T-helper 17 cell (primary cell): Measurements from ENCODE around the gene LRRC61. TPM values are rescaled to one million over a fixed set of nuclear protein-coding genes. Genes with fewer than 3 reads are reported as not detected.

Source experiments
- ATAC-seq: fragments of 150-1000 bp; cut with Tn5 transposase; 2 replicates; pipeline ENCODE4 v1.10.0; 2021; ENCODE audit warnings: mild to moderate bottlenecking, moderate library complexity
- DNase-seq, 3 donors: peaks; one replicate each; pipeline versions ENCODE4 v3.0.0 to v3.0.0-alpha.2; 2020 to 2021
- H3K9me3 ChIP-seq: one replicate; pipeline ENCODE4 v1.7.0; 2013; ENCODE audit warnings: low read length, mild to moderate bottlenecking; ENCODE audit not compliant: control insufficient read depth, poor library complexity, severe bottlenecking
- H3K27ac Mint-ChIP-seq: one replicate; pipeline ENCODE4 v1.8.0; 2022; ENCODE audit warnings: mild to moderate bottlenecking, moderate library complexity, mixed read lengths
- H3K27me3 Mint-ChIP-seq: one replicate; pipeline ENCODE4 v1.8.0; 2022; ENCODE audit warnings: mixed read lengths
- H3K36me3 Mint-ChIP-seq: one replicate; pipeline ENCODE4 v1.8.0; 2022; ENCODE audit warnings: low read depth, mixed read lengths
- H3K4me1 Mint-ChIP-seq: one replicate; pipeline ENCODE4 v1.8.0; 2022; ENCODE audit warnings: mild to moderate bottlenecking, mixed read lengths
- H3K4me3 Mint-ChIP-seq: one replicate; pipeline ENCODE4 v1.8.0; 2022; ENCODE audit warnings: mild to moderate bottlenecking, moderate library complexity, mixed read lengths
- total RNA-seq, 4 donors: library from RNA in 2 of 4; stranded (reverse) in 2 of 4; gene quantifications; one replicate each; pipeline ENCODE4 v1.2.3 and lab custom pipeline; 2022 to 2026

Gene LRRC61
- total RNA-seq, 2 donors from 2014 or later = 6.4 to 6.9 TPM

DNA sequence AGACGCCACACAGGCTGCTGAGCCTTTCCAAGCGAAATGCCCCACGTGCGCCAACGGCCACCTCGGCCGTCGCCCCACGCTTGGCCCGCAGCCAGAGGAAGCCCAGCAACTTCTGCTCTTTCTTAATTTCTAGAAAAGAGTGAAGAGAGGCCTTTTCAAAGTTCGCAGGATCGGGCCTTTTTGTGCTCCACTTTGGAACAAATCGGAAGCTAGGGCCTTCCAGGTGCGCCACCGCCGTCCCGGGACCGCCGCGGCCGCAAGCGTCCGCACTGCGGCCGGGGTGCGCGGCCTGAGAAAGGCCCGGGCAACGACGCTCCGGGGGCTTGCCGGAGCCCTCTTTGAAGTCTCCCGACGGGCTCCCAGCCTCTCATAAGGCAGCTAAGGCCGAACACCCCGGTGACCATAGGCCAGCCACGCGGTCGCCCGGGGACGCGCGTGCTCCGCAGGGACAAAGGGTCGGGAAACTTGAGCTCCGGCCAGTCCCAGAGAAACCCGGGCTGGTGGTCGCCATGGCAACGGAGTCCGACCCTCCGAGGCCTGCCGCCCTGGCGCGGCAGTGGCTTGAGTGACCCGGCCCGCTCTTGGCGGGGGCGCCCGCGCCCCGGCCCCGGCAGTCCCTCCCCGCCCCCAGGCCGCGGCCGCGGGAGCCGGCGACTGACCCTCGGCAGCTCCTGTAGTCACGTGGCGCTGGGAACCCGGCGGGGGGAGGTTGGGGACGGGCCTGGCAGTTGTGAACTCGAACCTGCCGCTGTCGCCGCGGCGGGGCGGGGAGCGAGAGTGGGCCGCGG lies 45.1 kb downstream of the LRRC61 start, which contains the start of gene REPIN1:
Gene REPIN1 (plus strand): TSS at position 727 of the 788 bp plus-strand sequence. CDS start 890 bp downstream, outside the sequence.
- Mint-ChIP-seq H3K27ac (peak within 1 kb of the TSS; percentile 93), H3K4me1 (peaks cover 19% of the 10 kb centered on the region), H3K36me3 (no peaks in the 10 kb centered on the region), H3K27me3 (no peaks in the 10 kb centered on the region), H3K4me3 (peak within 1 kb of the TSS; percentile 97)
- no peaks in the 10 kb centered on the region for H3K9me3 ChIP-seq
- peak; percentile 68 for ATAC-seq
- DNase-seq = peak; percentile 54 to 69 (median 63)

DNA sequence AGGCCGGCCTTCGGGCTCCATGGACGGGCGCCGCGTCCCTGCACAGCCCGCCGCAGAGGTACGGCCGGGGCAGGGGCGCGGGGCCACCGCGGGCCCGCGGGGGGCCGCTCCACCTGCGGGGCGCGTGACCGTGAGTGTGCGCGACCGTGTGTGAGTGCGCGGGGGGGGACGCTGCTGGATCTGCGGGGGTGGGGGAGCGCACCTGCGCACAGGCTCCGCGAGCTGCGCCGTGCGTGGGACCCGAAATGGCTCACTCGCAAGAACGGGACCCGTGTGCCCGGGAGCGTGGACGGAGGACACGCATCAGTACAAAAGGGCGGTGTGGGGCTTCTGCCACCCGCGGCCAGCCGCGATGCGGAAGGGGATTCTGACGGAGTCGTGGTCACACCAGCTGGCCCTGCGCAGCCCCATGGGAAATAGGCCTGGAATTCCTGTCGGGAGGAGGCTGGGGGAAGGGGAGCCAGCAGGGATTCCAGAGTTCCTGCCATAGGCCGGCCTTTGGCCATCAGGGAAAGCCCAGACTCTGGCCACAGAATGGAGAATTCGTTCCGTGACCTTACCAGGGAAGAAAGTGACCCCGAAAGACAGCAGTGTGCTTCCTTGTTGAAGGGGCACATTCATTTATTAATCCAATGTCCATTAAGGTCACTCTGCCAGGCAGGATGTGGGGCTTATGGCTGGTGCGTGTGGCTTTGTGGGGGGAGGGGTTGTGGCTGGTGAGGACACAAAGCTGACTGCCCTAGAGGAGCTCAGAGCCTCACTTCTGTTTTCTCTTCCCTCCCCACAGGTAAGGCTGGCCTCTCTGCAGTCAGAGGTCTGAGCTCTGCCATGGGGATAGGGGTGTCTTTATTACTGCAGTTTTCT lies 46.0 kb downstream of the LRRC61 start:
- ATAC-seq = peak; percentile 73
- no peaks in the 10 kb centered on the region for H3K36me3 Mint-ChIP-seq
- peak overlapping the region; percentile 93 for H3K27ac Mint-ChIP-seq
- no peaks in the 10 kb centered on the region for H3K9me3 ChIP-seq
- H3K4me3 Mint-ChIP-seq = peak overlapping the region; percentile 97
- H3K4me1 Mint-ChIP-seq = peaks cover 16% of the 10 kb centered on the region
- DNase-seq = peak; percentile 33 to 50 (median 47)
- no peaks in the 10 kb centered on the region for H3K27me3 Mint-ChIP-seq

DNA sequence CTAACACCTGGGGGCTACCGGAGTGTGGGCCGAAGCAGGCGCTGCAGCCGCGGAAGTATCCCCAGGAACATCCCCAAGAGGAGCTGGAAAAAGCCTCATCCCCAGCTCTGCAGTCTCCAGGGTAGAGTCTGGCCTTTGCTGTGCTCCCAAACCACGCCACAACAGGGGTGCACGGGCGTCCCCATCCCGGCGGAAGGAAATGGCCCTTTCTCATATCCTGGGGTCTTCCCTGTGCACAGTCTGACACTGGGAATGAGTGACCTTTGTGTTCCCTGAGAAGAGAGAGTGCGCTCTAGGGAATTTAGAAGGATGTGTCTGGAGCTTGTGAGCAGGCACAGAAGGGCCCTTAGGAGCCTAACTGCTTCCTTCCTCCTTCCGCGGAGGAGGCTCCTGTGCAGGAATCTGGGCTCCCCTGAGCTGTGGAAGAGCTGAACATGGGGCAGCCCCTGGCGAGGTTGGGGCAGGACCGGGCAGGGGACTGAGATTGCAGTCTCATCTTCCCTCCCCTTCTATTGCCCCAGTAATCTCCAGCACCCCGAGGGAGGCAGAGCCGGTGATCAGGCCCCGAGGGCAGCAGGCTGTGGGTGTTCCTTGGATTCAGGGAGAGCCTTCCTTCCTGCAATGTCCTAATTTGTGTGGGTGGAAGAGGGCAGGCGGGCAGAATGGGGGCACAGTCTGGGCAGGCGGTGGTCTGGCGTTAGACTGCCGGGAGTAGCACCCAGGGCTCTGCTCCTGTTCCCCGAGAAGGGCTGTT lies 46.8 kb downstream of the LRRC61 start:
- DNase-seq (no peak), ATAC-seq (no peak)
- Mint-ChIP-seq H3K4me1 (peaks cover 20% of the 10 kb centered on the region), H3K36me3 (no peaks in the 10 kb centered on the region), H3K27me3 (no peaks in the 10 kb centered on the region), H3K27ac (peak overlapping the region; percentile 93), H3K4me3 (peak overlapping the region; percentile 97)
- no peaks in the 10 kb centered on the region for H3K9me3 ChIP-seq

DNA sequence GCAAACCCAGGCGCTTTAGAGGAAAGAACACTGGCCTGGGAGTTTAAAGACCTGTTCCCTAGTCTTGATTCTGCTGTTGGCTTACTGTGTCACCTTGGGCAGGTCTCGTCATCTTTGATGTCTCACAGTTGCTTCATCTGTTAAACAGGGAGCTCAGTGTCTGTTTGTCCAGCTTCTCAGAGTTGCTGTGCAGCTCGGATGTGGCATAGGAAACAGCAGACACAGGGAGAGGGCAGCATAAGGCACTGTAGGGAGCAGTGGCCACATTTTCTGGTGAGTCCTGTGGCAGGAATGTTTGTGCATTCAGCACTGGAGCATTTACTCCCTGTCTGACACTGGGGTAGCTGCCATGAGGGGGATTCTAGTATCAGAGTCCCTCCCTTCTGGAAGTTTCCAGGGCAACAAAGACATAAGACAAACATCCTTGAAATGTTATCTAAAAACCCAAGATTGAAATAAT lies 47.5 kb downstream of the LRRC61 start:
- Mint-ChIP-seq H3K4me1 (peaks cover 21% of the 10 kb centered on the region), H3K27me3 (no peaks in the 10 kb centered on the region), H3K4me3 (peak overlapping the region; percentile 97), H3K27ac (peak overlapping the region; percentile 93), H3K36me3 (no peaks in the 10 kb centered on the region)
- no peaks in the 10 kb centered on the region for H3K9me3 ChIP-seq
- ATAC-seq = no peak
- DNase-seq = no peak

DNA sequence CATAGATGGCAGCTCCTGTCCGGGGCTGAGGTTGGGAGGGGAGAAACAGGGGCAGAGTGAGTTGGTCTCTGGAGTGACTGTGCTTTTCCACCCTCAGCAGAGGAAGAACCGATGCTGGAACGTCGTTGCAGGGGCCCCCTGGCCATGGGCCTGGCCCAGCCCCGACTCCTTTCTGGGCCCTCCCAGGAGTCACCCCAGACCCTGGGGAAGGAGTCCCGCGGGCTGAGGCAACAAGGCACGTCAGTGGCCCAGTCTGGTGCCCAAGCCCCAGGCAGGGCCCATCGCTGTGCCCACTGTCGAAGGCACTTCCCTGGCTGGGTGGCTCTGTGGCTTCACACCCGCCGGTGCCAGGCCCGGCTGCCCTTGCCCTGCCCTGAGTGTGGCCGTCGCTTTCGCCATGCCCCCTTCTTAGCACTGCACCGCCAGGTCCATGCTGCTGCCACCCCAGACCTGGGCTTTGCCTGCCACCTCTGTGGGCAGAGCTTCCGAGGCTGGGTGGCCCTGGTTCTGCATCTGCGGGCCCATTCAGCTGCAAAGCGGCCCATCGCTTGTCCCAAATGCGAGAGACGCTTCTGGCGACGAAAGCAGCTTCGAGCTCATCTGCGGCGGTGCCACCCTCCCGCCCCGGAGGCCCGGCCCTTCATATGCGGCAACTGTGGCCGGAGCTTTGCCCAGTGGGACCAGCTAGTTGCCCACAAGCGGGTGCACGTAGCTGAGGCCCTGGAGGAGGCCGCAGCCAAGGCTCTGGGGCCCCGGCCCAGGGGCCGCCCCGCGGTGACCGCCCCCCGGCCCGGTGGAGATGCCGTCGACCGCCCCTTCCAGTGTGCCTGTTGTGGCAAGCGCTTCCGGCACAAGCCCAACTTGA lies 48.2 kb downstream of the LRRC61 start:
- Mint-ChIP-seq H3K4me3 (no peak overlapping the region), H3K36me3 (no peaks in the 10 kb centered on the region), H3K27ac (peak overlapping the region; percentile 93), H3K4me1 (peaks cover 28% of the 10 kb centered on the region), H3K27me3 (no peaks in the 10 kb centered on the region)
- DNase-seq (no peak), ATAC-seq (no peak)
- no peaks in the 10 kb centered on the region for H3K9me3 ChIP-seq

DNA sequence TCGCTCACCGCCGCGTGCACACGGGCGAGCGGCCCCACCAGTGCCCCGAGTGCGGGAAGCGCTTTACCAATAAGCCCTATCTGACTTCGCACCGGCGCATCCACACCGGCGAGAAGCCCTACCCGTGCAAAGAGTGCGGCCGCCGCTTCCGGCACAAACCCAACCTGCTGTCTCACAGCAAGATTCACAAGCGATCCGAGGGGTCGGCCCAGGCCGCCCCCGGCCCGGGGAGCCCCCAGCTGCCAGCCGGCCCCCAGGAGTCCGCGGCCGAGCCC lies 48.8 kb downstream of the LRRC61 start:
- H3K9me3 ChIP-seq = no peaks in the 10 kb centered on the region
- no peak for DNase-seq
- no peak for ATAC-seq
- Mint-ChIP-seq H3K27ac (no peak overlapping the region), H3K27me3 (no peaks in the 10 kb centered on the region), H3K4me3 (no peak overlapping the region), H3K36me3 (no peaks in the 10 kb centered on the region), H3K4me1 (peaks cover 30% of the 10 kb centered on the region)

DNA sequence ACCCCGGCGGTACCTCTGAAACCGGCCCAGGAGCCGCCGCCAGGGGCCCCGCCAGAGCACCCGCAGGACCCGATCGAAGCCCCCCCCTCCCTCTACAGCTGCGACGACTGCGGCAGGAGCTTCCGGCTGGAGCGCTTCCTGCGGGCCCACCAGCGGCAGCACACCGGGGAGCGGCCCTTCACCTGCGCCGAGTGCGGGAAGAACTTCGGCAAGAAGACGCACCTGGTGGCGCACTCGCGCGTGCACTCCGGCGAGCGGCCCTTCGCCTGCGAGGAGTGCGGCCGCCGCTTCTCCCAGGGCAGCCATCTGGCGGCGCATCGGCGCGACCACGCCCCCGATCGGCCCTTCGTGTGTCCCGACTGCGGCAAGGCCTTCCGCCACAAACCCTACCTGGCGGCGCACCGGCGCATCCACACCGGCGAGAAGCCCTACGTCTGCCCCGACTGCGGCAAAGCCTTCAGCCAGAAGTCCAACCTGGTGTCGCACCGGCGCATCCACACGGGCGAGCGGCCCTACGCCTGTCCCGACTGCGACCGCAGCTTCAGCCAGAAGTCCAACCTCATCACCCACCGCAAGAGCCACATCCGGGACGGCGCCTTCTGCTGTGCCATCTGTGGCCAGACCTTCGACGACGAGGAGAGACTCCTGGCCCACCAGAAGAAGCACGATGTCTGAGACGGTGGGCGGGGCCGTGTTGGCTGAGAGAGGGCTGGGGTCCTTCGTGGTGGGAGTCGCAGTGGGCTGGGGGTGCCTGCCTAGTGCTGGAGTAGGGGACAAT lies 49.3 kb downstream of the LRRC61 start:
- Mint-ChIP-seq H3K4me1 (peaks cover 31% of the 10 kb centered on the region), H3K27ac (no peak overlapping the region), H3K27me3 (no peaks in the 10 kb centered on the region), H3K4me3 (no peak overlapping the region), H3K36me3 (no peaks in the 10 kb centered on the region)
- no peaks in the 10 kb centered on the region for H3K9me3 ChIP-seq
- ATAC-seq (no peak), DNase-seq (no peak)

DNA sequence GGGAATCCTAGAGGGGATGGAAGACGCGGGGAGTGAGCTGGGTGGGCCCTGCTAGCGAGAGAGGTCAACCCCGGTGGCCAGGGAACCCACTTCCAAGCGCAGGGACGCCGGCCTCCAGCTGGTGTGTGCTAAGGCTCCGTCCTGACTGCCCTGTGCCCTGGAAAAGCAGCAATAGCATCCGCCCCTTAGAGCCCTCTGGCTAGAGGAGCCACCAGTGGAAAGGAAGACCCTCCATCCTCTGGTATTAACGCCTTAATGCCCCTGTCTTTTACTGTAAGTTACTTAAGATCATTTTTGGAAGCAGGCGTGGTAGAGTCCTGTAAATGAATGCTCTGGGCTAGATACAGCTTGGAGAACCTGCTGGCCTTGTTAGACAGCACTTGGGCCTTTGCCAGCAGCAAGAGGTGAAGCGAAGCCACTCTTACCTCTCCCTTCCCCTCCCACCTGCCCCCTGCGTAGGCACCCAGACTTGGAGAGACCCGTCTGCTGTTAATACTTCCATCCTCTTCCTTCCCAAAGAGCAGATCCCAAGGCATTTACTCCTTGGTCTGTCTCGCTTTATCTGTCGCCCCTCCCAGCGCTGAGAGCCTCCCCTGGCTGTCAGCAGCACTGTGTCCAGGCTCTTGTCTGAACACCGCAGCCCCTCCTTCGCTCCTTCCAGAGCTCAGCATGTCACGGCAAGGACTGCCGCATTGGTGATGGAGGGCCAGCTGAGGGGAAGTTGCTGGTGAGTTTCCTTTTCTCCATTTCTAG lies 50.1 kb downstream of the LRRC61 start:
- H3K27ac Mint-ChIP-seq = no peak overlapping the region
- DNase-seq = no peak

DNA sequence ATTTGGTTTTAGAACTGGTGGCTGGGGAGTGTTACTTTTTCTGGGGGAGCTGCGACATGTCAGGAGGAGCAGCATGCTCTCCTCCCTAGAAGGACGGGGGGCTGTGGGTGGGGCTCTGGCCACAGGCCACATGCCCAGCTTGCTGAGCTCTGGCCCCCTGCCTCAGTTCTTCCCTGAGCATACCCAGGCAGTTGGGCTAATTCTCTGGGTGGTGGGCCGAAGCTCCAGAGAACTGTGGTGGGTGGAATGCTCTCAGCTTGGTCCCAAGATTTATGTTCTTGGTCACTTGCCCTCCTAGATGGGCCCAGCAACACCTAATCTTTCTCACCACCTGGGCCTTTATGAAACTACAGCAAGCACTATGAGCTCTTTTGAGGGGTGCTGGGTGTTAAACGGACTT lies 50.9 kb downstream of the LRRC61 start:
- Mint-ChIP-seq H3K27me3 (no peaks in the 10 kb centered on the region), H3K4me3 (no peak overlapping the region), H3K4me1 (peaks cover 37% of the 10 kb centered on the region), H3K27ac (peak overlapping the region; percentile 53), H3K36me3 (no peaks in the 10 kb centered on the region)
- no peaks in the 10 kb centered on the region for H3K9me3 ChIP-seq
- no peak for DNase-seq
- ATAC-seq = no peak

More for the DNA sequence above, 50.1 kb downstream of the LRRC61 start:
- H3K9me3 ChIP-seq = no peaks in the 10 kb centered on the region
- Mint-ChIP-seq H3K36me3 (no peaks in the 10 kb centered on the region), H3K4me3 (no peak overlapping the region), H3K27me3 (no peaks in the 10 kb centered on the region), H3K4me1 (peaks cover 36% of the 10 kb centered on the region)
- ATAC-seq = no peak

DNA sequence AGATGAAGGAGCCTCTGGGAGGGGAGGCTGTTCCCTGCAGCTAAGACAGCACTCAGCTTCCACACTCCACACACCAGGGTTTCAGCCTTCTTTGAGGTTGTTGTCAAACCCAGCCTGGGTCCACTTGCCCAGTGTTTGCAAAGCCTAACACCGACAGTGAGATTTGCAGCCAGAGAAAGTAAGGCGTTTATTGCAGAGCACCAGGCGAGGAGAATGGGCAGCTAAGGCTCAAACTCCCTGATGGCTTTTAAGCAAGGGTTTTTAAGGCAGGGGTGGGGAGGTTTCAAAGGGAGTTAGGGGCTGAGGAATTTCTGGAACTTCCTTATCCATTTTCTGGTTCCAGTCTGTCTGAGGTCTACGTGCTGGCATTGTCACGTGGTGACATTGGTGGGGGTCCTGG lies 51.3 kb downstream of the LRRC61 start:
- DNase-seq (no peak), ATAC-seq (no peak)
- Mint-ChIP-seq H3K36me3 (no peaks in the 10 kb centered on the region), H3K27me3 (no peaks in the 10 kb centered on the region), H3K4me1 (peaks cover 36% of the 10 kb centered on the region), H3K27ac (peak overlapping the region; percentile 53), H3K4me3 (no peak overlapping the region)
- H3K9me3 ChIP-seq = no peaks in the 10 kb centered on the region

DNA sequence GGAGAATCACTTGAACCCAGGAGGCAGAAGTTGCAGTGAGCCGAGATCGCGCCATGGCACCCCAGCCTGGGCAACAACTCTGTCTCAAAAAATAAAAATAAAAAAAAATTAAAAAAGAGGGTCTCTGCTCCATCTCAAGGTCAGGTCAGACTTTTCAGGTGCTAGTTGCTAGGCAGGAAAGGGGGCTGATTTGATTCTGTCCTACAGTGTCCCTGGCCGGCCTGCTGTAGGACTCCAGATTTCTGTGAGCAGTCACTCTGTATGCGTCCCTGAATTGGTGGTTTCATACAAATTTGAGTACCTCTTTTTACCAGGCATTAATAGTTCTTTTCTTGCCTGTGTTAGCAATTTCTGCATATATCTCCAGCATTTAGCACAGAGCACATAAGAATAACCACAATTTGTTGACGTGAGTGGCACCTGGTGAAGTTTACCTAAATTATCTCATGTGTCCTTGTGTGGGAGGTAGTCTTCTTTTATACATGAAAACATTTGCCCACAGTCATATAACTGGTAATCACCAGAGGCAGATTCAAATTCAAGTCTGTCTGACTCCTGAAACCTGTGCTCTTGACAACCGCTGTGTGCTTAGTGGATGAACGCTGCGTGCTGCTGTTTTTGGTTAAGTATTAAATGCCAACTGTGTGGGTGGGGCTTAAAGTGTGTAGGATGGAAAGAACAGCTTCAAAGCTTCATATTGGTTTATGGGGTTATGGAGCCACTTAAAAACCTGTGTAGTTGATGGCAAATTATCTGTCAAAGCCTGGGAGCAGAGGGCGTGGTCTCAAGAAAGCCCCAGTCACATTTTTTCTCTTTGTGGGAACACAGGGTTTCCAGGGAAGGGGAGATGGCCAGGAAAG lies 52.7 kb downstream of the LRRC61 start:
- ATAC-seq (no peak), DNase-seq (no peak)
- H3K27ac Mint-ChIP-seq = peak overlapping the region; percentile 76
- H3K36me3 Mint-ChIP-seq = no peaks in the 10 kb centered on the region
- peaks cover 35% of the 10 kb centered on the region for H3K4me1 Mint-ChIP-seq
- H3K4me3 Mint-ChIP-seq = no peak overlapping the region
- H3K27me3 Mint-ChIP-seq = no peaks in the 10 kb centered on the region
- no peaks in the 10 kb centered on the region for H3K9me3 ChIP-seq
